Measurements from ENCODE around the gene DPF1.
"Not testable (repeated sequence)": the region's sequence is repeated elsewhere in the genome, so short reads cannot be mapped to it uniquely, and the experiment has no call there.

The DPF1 gene

DNA sequence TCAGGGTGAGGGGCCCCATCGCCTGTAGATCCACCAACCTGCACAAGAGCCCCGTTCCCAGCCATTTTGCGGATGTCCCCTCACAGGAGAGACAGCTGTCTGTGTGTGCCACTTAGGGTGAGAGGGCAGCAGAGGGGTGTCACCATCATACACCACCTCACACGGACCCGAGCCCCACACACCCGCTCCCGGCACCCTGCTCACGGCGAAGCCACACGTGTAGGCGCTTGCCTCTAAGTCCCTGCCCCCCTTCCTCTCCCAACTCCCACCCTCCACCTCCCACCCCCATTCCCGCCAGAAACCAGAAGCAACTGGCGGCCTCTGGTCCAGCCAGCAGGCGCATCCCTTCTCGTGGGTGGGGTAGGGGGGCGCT lies 4.0 kb upstream of the DPF1 start:
- Histone ChIP-seq H3K4me1 (ENCODE audit: control insufficient read depth, low read depth, low read length) (peaks cover 2% of the 10 kb centered on the region), H3K36me3 (ENCODE audit: control insufficient read depth, insufficient read depth, low read length) (no peaks in the 10 kb centered on the region), H4K8ac (ENCODE audit: low read depth, low read length) (no peak overlapping the region), H2BK120ac (ENCODE audit: low read depth, low read length) (no peak overlapping the region), H3K4me2 (ENCODE audit: low read length) (no peak overlapping the region), H3K56ac (ENCODE audit: low read length) (peak overlapping the region; percentile 25), H3K27me3 (ENCODE audit: insufficient read depth, low read length, poor library complexity) (no peaks in the 10 kb centered on the region), H4K5ac (ENCODE audit: low read length) (no peak overlapping the region), H2AK5ac (ENCODE audit: low read length) (no peak overlapping the region), H3K9ac (ENCODE audit: low read length) (no peak overlapping the region), H3K27ac (ENCODE audit: low read depth, low read length) (no peak overlapping the region), H2BK15ac (replicated peaks; ENCODE audit: low read depth) (no peak overlapping the region), H3K79me1 (ENCODE audit: low read length) (no peaks in the 10 kb centered on the region), H3K4ac (ENCODE audit: low read depth, low read length) (no peak overlapping the region), H3K79me2 (ENCODE audit: control insufficient read depth, insufficient read depth, low read length) (no peaks in the 10 kb centered on the region), H3K18ac (ENCODE audit: low read length) (no peak overlapping the region), H3K4me3 (ENCODE audit: low read length) (no peak overlapping the region), H2BK5ac (ENCODE audit: low read length) (no peak overlapping the region), H3K23ac (ENCODE audit: low read length) (no peak overlapping the region)
- no peak for DNase-seq
- WGBS (ENCODE audit: extremely low coverage, insufficient coverage, low lambda C conversion rate), result no CpG with 5 or more reads among the region's 16 CpGs

DNA sequence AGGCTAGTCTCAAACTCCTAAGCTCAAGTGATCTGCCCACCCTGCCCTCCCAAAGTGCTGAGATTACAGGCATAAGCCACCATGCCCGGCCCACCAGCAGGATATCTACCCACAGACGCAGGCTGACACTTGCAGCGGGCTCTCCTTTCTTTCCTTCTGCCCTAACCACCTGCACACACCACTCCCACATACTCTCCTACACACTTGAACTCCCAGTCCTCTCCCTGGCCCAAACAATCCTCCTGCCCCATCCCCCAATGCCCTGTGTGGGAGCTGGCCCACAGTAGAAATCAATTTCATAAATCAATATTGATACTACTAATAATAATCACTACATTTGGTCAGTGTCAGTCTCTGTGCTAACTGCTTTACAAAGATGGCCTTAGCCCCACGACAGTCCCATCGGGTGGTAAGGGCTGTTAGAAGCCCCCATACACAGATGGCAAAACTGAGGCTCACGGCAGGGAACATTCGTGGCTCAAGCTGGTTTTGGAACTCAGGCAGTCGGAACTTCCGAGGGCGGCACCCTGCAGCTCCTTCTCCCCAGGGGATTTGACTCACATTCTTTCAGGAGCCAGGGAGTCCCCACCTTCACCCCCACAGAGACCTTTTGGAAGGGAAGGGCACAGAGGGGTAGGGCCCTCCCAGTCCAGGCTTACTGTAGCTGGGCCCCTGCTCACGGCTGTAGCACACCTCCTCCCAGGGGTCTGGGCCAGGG lies 3.4 kb upstream of the DPF1 start:
- Histone ChIP-seq H3K27me3 (ENCODE audit: insufficient read depth, low read length, poor library complexity) (no peaks in the 10 kb centered on the region), H3K36me3 (ENCODE audit: control insufficient read depth, insufficient read depth, low read length) (no peaks in the 10 kb centered on the region), H2AK5ac (ENCODE audit: low read length) (no peak overlapping the region), H3K9ac (ENCODE audit: low read length) (no peak overlapping the region), H4K5ac (ENCODE audit: low read length) (no peak overlapping the region), H3K4me3 (ENCODE audit: low read length) (no peak overlapping the region), H3K27ac (ENCODE audit: low read depth, low read length) (no peak overlapping the region), H3K4me2 (ENCODE audit: low read length) (no peak overlapping the region), H3K4me1 (ENCODE audit: control insufficient read depth, low read depth, low read length) (peaks cover 2% of the 10 kb centered on the region), H3K4ac (ENCODE audit: low read depth, low read length) (no peak overlapping the region), H3K79me2 (ENCODE audit: control insufficient read depth, insufficient read depth, low read length) (no peaks in the 10 kb centered on the region), H2BK5ac (ENCODE audit: low read length) (no peak overlapping the region), H3K23ac (ENCODE audit: low read length) (no peak overlapping the region), H3K79me1 (ENCODE audit: low read length) (no peaks in the 10 kb centered on the region), H4K8ac (ENCODE audit: low read depth, low read length) (no peak overlapping the region), H2BK120ac (ENCODE audit: low read depth, low read length) (no peak overlapping the region), H2BK15ac (replicated peaks; ENCODE audit: low read depth) (no peak overlapping the region), H3K56ac (ENCODE audit: low read length) (no peak overlapping the region), H3K18ac (ENCODE audit: low read length) (no peak overlapping the region)
- DNase-seq, result no peak
- no CpG with 5 or more reads among the region's 11 CpGs for WGBS (ENCODE audit: extremely low coverage, insufficient coverage, low lambda C conversion rate)

DNA sequence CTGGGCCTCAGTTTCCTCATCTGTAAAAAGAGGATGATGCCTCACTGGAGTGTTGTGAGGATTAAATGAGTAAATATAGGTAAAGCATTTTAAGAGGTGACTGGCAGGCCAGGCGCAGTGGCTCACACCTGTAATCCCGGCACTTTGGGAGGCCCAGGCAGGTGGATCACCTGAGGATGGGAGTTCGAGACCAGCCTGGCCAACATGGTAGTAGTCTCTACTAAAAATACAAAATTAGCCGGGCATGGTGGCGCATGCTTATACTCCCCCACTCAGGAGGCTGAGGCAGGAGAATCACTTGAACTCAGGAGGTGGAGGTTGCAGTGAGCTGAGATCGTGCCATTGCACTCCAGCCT lies 819 bp upstream of the DPF1 start:
- H3K79me1 ChIP-seq (ENCODE audit: low read length); H2BK5ac ChIP-seq (ENCODE audit: low read length); H3K36me3 ChIP-seq (ENCODE audit: control insufficient read depth, insufficient read depth, low read length); H2BK120ac ChIP-seq (ENCODE audit: low read depth, low read length); H3K27ac ChIP-seq (ENCODE audit: low read depth, low read length); H3K4ac ChIP-seq (ENCODE audit: low read depth, low read length); H3K9ac ChIP-seq (ENCODE audit: low read length); DNase-seq; H3K27me3 ChIP-seq (ENCODE audit: insufficient read depth, low read length, poor library complexity); H3K4me3 ChIP-seq (ENCODE audit: low read length); H3K4me1 ChIP-seq (ENCODE audit: control insufficient read depth, low read depth, low read length); H4K5ac ChIP-seq (ENCODE audit: low read length); H2AK5ac ChIP-seq (ENCODE audit: low read length); H4K8ac ChIP-seq (ENCODE audit: low read depth, low read length); H3K56ac ChIP-seq (ENCODE audit: low read length); H3K18ac ChIP-seq (ENCODE audit: low read length); H3K79me2 ChIP-seq (ENCODE audit: control insufficient read depth, insufficient read depth, low read length); H3K4me2 ChIP-seq (ENCODE audit: low read length); H3K23ac ChIP-seq (ENCODE audit: low read length); H2BK15ac ChIP-seq (replicated peaks; ENCODE audit: low read depth): not testable (repeated sequence)
- no CpG with 5 or more reads among the region's 6 CpGs for WGBS (ENCODE audit: extremely low coverage, insufficient coverage, low lambda C conversion rate)

DNA sequence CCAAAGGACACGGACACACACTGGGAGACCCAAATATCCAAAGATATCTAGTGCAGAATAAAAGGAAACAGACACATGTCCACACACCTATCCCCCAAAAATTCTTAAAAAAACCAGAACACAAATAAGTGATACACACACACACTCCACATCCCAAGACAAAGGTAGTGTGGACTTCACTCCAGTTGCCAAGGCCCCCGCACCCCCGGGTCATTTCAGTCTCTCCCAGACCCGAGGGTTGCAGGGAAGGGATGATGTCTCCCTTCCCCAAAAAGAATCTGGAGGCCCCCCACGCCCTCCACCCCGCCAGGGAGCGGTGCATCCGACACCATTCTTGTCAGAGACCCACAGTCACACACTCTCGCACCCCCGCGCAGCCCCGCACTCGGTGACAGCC lies 407 bp downstream of the DPF1 start:
- H3K18ac ChIP-seq (ENCODE audit: low read length), result no peak overlapping the region
- H3K79me1 ChIP-seq (ENCODE audit: low read length), result no peaks in the 10 kb centered on the region
- WGBS (ENCODE audit: extremely low coverage, insufficient coverage, low lambda C conversion rate), result no CpG with 5 or more reads among the region's 13 CpGs
- H3K4me2 ChIP-seq (ENCODE audit: low read length), result peak overlapping the region; percentile 57
- H4K5ac ChIP-seq (ENCODE audit: low read length), result no peak overlapping the region
- no peak for DNase-seq
- peak overlapping the region; percentile 30 for H3K4me3 ChIP-seq (ENCODE audit: low read length)
- no peak overlapping the region for H4K8ac ChIP-seq (ENCODE audit: low read depth, low read length)
- no peaks in the 10 kb centered on the region for H3K36me3 ChIP-seq (ENCODE audit: control insufficient read depth, insufficient read depth, low read length)
- H2BK5ac ChIP-seq (ENCODE audit: low read length), result no peak overlapping the region
- no peak overlapping the region for H3K27ac ChIP-seq (ENCODE audit: low read depth, low read length)
- H3K4ac ChIP-seq (ENCODE audit: low read depth, low read length), result no peak overlapping the region
- H2BK15ac ChIP-seq (replicated peaks; ENCODE audit: low read depth), result no peak overlapping the region
- H3K9ac ChIP-seq (ENCODE audit: low read length), result peak overlapping the region; percentile 59
- peaks cover 2% of the 10 kb centered on the region for H3K4me1 ChIP-seq (ENCODE audit: control insufficient read depth, low read depth, low read length)
- no peak overlapping the region for H3K23ac ChIP-seq (ENCODE audit: low read length)
- H2BK120ac ChIP-seq (ENCODE audit: low read depth, low read length), result no peak overlapping the region
- H3K56ac ChIP-seq (ENCODE audit: low read length), result peak overlapping the region; percentile 74
- H2AK5ac ChIP-seq (ENCODE audit: low read length), result no peak overlapping the region
- no peaks in the 10 kb centered on the region for H3K27me3 ChIP-seq (ENCODE audit: insufficient read depth, low read length, poor library complexity)
- H3K79me2 ChIP-seq (ENCODE audit: control insufficient read depth, insufficient read depth, low read length), result no peaks in the 10 kb centered on the region

DNA sequence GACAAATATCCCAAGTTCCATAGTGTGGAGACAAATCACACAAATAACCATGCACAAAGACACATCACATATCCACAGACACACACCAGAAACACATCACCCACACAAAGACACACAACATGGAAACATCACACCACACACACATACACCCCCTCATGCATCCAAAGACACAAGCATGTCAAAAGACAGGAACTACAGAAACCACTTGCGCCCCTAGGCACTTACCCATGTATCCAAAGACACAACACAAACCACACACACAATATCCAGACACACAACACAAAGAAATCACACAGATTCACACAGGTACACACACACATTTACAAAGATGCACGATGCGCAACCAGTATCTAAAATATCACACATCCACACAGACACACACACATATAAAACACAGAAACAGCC lies 901 bp downstream of the DPF1 start:
- Histone ChIP-seq H3K18ac (ENCODE audit: low read length) (no peak overlapping the region), H3K27me3 (ENCODE audit: insufficient read depth, low read length, poor library complexity) (no peaks in the 10 kb centered on the region), H4K5ac (ENCODE audit: low read length) (no peak overlapping the region), H3K56ac (ENCODE audit: low read length) (no peak overlapping the region), H3K4me3 (ENCODE audit: low read length) (no peak overlapping the region), H3K36me3 (ENCODE audit: control insufficient read depth, insufficient read depth, low read length) (no peaks in the 10 kb centered on the region), H3K23ac (ENCODE audit: low read length) (no peak overlapping the region), H3K79me1 (ENCODE audit: low read length) (no peaks in the 10 kb centered on the region), H3K79me2 (ENCODE audit: control insufficient read depth, insufficient read depth, low read length) (no peaks in the 10 kb centered on the region), H3K27ac (ENCODE audit: low read depth, low read length) (no peak overlapping the region), H2AK5ac (ENCODE audit: low read length) (no peak overlapping the region), H4K8ac (ENCODE audit: low read depth, low read length) (no peak overlapping the region), H3K9ac (ENCODE audit: low read length) (no peak overlapping the region), H2BK5ac (ENCODE audit: low read length) (no peak overlapping the region), H3K4me2 (ENCODE audit: low read length) (no peak overlapping the region), H3K4me1 (ENCODE audit: control insufficient read depth, low read depth, low read length) (peaks cover 2% of the 10 kb centered on the region), H3K4ac (ENCODE audit: low read depth, low read length) (no peak overlapping the region), H2BK120ac (ENCODE audit: low read depth, low read length) (no peak overlapping the region), H2BK15ac (replicated peaks; ENCODE audit: low read depth) (no peak overlapping the region)
- no peak for DNase-seq
- no CpG with 5 or more reads among the region's 3 CpGs for WGBS (ENCODE audit: extremely low coverage, insufficient coverage, low lambda C conversion rate)

All from mesendoderm (in vitro differentiated cells).